Measurements from ENCODE around the gene STX1A. TPM values are rescaled to one million over a fixed set of nuclear protein-coding genes. Genes with fewer than 3 reads are reported as not detected.

Gene STX1A
- total RNA-seq, 1 experiment from 2014 or later = 20.4 TPM

- TF ChIP-seq HMGXB4 (CRISPR knock-in tag; IDR thresholded peaks at IDR 0.05) (peak; percentile 61; the same call in 1 of the 2 replicates), MXD4 (CRISPR knock-in tag; IDR thresholded peaks at IDR 0.05; ENCODE audit: borderline replicate concordance) (no peak), GABPB1 (CRISPR knock-in tag; IDR thresholded peaks at IDR 0.05) (0 out of 2 replicates have a peak, but pooled peaks have one; percentile 47), RELA (CRISPR knock-in tag; IDR thresholded peaks at IDR 0.05; ENCODE audit: borderline replicate concordance) (peak; percentile 11; the same call in 1 of the 2 replicates), PRRX2 (CRISPR knock-in tag; IDR thresholded peaks at IDR 0.05) (no peak), FOXP1 (CRISPR knock-in tag; IDR thresholded peaks at IDR 0.05; ENCODE audit: borderline replicate concordance) (peak; percentile 71), JUN (CRISPR knock-in tag; IDR thresholded peaks at IDR 0.05) (no peak), ETV6 (CRISPR knock-in tag; IDR thresholded peaks at IDR 0.05) (0 out of 2 replicates have a peak, but pooled peaks have one; percentile 29), TP53 (CRISPR knock-in tag; IDR thresholded peaks at IDR 0.05) (no peak), MYBL2 (CRISPR knock-in tag; IDR thresholded peaks at IDR 0.05) (0 out of 2 replicates have a peak, but pooled peaks have one; percentile 11), JAZF1 (CRISPR knock-in tag; IDR thresholded peaks at IDR 0.05) (no peak), ZNF263 (CRISPR knock-in tag; IDR thresholded peaks at IDR 0.05; ENCODE audit: low read depth) (no peak), ESRRA (CRISPR knock-in tag; IDR thresholded peaks at IDR 0.05; ENCODE audit: borderline replicate concordance) (no peak), ZNF423 (CRISPR knock-in tag; IDR thresholded peaks at IDR 0.05) (0 out of 2 replicates have a peak, but pooled peaks have one; percentile 11), TEAD1 (CRISPR knock-in tag; IDR thresholded peaks at IDR 0.05) (peak; percentile 70; the same call in 1 of the 2 replicates), CBFB (CRISPR knock-in tag; IDR thresholded peaks at IDR 0.05; ENCODE audit: low read depth) (no peak), NFATC4 (CRISPR knock-in tag; IDR thresholded peaks at IDR 0.05) (no peak), ZNF232 (CRISPR knock-in tag; IDR thresholded peaks at IDR 0.05) (no peak), USF1 (CRISPR knock-in tag; IDR thresholded peaks at IDR 0.05) (peak; percentile 15; the same call in 1 of the 2 replicates)
- TF ChIP-seq, protein P1, sequence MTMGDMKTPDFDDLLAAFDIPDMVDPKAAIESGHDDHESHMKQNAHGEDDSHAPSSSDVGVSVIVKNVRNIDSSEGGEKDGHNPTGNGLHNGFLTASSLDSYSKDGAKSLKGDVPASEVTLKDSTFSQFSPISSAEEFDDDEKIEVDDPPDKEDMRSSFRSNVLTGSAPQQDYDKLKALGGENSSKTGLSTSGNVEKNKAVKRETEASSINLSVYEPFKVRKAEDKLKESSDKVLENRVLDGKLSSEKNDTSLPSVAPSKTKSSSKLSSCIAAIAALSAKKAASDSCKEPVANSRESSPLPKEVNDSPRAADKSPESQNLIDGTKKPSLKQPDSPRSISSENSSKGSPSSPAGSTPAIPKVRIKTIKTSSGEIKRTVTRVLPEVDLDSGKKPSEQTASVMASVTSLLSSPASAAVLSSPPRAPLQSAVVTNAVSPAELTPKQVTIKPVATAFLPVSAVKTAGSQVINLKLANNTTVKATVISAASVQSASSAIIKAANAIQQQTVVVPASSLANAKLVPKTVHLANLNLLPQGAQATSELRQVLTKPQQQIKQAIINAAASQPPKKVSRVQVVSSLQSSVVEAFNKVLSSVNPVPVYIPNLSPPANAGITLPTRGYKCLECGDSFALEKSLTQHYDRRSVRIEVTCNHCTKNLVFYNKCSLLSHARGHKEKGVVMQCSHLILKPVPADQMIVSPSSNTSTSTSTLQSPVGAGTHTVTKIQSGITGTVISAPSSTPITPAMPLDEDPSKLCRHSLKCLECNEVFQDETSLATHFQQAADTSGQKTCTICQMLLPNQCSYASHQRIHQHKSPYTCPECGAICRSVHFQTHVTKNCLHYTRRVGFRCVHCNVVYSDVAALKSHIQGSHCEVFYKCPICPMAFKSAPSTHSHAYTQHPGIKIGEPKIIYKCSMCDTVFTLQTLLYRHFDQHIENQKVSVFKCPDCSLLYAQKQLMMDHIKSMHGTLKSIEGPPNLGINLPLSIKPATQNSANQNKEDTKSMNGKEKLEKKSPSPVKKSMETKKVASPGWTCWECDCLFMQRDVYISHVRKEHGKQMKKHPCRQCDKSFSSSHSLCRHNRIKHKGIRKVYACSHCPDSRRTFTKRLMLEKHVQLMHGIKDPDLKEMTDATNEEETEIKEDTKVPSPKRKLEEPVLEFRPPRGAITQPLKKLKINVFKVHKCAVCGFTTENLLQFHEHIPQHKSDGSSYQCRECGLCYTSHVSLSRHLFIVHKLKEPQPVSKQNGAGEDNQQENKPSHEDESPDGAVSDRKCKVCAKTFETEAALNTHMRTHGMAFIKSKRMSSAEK (CRISPR knock-in tag; IDR thresholded peaks at IDR 0.05; ENCODE audit: borderline replicate concordance) = no peak
- TF ChIP-seq, protein P2, sequence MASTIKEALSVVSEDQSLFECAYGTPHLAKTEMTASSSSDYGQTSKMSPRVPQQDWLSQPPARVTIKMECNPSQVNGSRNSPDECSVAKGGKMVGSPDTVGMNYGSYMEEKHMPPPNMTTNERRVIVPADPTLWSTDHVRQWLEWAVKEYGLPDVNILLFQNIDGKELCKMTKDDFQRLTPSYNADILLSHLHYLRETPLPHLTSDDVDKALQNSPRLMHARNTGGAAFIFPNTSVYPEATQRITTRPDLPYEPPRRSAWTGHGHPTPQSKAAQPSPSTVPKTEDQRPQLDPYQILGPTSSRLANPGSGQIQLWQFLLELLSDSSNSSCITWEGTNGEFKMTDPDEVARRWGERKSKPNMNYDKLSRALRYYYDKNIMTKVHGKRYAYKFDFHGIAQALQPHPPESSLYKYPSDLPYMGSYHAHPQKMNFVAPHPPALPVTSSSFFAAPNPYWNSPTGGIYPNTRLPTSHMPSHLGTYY (CRISPR knock-in tag; IDR thresholded peaks at IDR 0.05) = no peak
- TF ChIP-seq, protein P3, sequence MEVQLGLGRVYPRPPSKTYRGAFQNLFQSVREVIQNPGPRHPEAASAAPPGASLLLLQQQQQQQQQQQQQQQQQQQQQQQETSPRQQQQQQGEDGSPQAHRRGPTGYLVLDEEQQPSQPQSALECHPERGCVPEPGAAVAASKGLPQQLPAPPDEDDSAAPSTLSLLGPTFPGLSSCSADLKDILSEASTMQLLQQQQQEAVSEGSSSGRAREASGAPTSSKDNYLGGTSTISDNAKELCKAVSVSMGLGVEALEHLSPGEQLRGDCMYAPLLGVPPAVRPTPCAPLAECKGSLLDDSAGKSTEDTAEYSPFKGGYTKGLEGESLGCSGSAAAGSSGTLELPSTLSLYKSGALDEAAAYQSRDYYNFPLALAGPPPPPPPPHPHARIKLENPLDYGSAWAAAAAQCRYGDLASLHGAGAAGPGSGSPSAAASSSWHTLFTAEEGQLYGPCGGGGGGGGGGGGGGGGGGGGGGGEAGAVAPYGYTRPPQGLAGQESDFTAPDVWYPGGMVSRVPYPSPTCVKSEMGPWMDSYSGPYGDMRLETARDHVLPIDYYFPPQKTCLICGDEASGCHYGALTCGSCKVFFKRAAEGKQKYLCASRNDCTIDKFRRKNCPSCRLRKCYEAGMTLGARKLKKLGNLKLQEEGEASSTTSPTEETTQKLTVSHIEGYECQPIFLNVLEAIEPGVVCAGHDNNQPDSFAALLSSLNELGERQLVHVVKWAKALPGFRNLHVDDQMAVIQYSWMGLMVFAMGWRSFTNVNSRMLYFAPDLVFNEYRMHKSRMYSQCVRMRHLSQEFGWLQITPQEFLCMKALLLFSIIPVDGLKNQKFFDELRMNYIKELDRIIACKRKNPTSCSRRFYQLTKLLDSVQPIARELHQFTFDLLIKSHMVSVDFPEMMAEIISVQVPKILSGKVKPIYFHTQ (CRISPR knock-in tag; IDR thresholded peaks at IDR 0.05) = no peak
- TF ChIP-seq, protein P4, sequence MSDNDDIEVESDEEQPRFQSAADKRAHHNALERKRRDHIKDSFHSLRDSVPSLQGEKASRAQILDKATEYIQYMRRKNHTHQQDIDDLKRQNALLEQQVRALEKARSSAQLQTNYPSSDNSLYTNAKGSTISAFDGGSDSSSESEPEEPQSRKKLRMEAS (CRISPR knock-in tag; IDR thresholded peaks at IDR 0.05) = peak; percentile 68
- TF ChIP-seq, protein P5, sequence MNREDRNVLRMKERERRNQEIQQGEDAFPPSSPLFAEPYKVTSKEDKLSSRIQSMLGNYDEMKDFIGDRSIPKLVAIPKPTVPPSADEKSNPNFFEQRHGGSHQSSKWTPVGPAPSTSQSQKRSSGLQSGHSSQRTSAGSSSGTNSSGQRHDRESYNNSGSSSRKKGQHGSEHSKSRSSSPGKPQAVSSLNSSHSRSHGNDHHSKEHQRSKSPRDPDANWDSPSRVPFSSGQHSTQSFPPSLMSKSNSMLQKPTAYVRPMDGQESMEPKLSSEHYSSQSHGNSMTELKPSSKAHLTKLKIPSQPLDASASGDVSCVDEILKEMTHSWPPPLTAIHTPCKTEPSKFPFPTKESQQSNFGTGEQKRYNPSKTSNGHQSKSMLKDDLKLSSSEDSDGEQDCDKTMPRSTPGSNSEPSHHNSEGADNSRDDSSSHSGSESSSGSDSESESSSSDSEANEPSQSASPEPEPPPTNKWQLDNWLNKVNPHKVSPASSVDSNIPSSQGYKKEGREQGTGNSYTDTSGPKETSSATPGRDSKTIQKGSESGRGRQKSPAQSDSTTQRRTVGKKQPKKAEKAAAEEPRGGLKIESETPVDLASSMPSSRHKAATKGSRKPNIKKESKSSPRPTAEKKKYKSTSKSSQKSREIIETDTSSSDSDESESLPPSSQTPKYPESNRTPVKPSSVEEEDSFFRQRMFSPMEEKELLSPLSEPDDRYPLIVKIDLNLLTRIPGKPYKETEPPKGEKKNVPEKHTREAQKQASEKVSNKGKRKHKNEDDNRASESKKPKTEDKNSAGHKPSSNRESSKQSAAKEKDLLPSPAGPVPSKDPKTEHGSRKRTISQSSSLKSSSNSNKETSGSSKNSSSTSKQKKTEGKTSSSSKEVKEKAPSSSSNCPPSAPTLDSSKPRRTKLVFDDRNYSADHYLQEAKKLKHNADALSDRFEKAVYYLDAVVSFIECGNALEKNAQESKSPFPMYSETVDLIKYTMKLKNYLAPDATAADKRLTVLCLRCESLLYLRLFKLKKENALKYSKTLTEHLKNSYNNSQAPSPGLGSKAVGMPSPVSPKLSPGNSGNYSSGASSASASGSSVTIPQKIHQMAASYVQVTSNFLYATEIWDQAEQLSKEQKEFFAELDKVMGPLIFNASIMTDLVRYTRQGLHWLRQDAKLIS (CRISPR knock-in tag; IDR thresholded peaks at IDR 0.05; ENCODE audit: borderline replicate concordance) = no peak
Observed at GRCh38 chr7:73683056-73683787, 36.2 kb downstream of the STX1A start, which contains the start of the genes BUD23 and DNAJC30 (continued).
